Activated CD8-positive, alpha-beta memory T cell treated with anti-CD3 and anti-CD28 coated beads for 36 hours (primary cell): ENCODE measurements around the gene LRBA. TPM values are rescaled to one million over a fixed set of nuclear protein-coding genes. Genes with fewer than 3 reads are reported as not detected.
"Not testable (repeated sequence)": the region's sequence is repeated elsewhere in the genome, so short reads cannot be mapped to it uniquely, and the experiment has no call there.

Experiments used
- CTCF ChIA-PET: fragments of 350-600 bp; sonication (Branson Sonifier 250); formaldehyde crosslinking; loops from one replicate; lab custom pipeline; 2021; ENCODE audit warnings: antibody characterized with exemption; lab: Charles Lee
- POLR2A ChIA-PET: fragments of 350-600 bp; sonication (Branson Sonifier 250); formaldehyde crosslinking; loops from one replicate; lab custom pipeline; 2021; ENCODE audit warnings: antibody characterized with exemption; lab: Charles Lee
- total RNA-seq, 2 experiments: library from RNA; stranded (reverse); gene quantifications; one replicate each; pipeline ENCODE4 v1.2.3, GENCODE V29; 2021

Gene LRBA
- total RNA-seq, 2 experiments from 2014 or later, result 62.2 to 64.8 TPM

- CTCF ChIA-PET, result no interaction called here
- POLR2A ChIA-PET, result interaction anchor here (0.6 kb wide), 1 partner anchor 68 kb away, joined by 3 read pairs; no protein-coding TSS in a partner anchor
Observed at GRCh38 chr4:150514709-150515108, 500.4 kb downstream of the LRBA start.

- CTCF ChIA-PET, result no interaction called here
- POLR2A ChIA-PET, result no interaction called here
Observed at GRCh38 chr4:150510176-150510865, 504.8 kb downstream of the LRBA start.

- POLR2A ChIA-PET, CTCF ChIA-PET: not testable (repeated sequence)
Observed at GRCh38 chr4:150507656-150508055, 507.4 kb downstream of the LRBA start.

GRCh38 chr4:150501983-150502382, 513.1 kb downstream of the LRBA start:
- POLR2A ChIA-PET, result no interaction called here
- CTCF ChIA-PET, result no interaction called here

GRCh38 chr4:150501009-150501727, 513.9 kb downstream of the LRBA start:
- ChIA-PET CTCF (no interaction called here), POLR2A (no interaction called here)

GRCh38 chr4:150497612-150498011, 517.5 kb downstream of the LRBA start:
- ChIA-PET POLR2A (no interaction called here), CTCF (no interaction called here)

- CTCF ChIA-PET, result no interaction called here
Observed at GRCh38 chr4:150495550-150495949, 519.5 kb downstream of the LRBA start.

GRCh38 chr4:150493851-150494250, 521.2 kb downstream of the LRBA start:
- POLR2A ChIA-PET, result no interaction called here
- CTCF ChIA-PET, result no interaction called here

More at GRCh38 chr4:150495550-150495949, 519.5 kb downstream of the LRBA start:
- POLR2A ChIA-PET, result no interaction called here

- CTCF ChIA-PET, result interaction anchor here (0.6 kb wide), 1 partner anchor 110 kb away, joined by 3 read pairs; no protein-coding TSS in a partner anchor
- POLR2A ChIA-PET, result interaction anchor here (1.2 kb wide), 1 partner anchor 55 kb away, joined by 3 read pairs; no protein-coding TSS in a partner anchor
Observed at GRCh38 chr4:150491132-150492049, 523.7 kb downstream of the LRBA start.

- POLR2A ChIA-PET, result no interaction called here
- CTCF ChIA-PET, result interaction anchor here (0.7 kb wide), 1 partner anchor 34 kb away, joined by 3 read pairs; no protein-coding TSS in a partner anchor
Observed at GRCh38 chr4:150482581-150482980, 532.5 kb downstream of the LRBA start.

- CTCF ChIA-PET, result no interaction called here
- POLR2A ChIA-PET, result no interaction called here
Observed at GRCh38 chr4:150479657-150480056, 535.4 kb downstream of the LRBA start.

GRCh38 chr4:150477869-150478268, 537.2 kb downstream of the LRBA start:
- POLR2A ChIA-PET, result interaction anchor here (0.6 kb wide), 1 partner anchor 216 kb away, joined by 3 read pairs; no protein-coding TSS in a partner anchor
- CTCF ChIA-PET, result no interaction called here

- POLR2A ChIA-PET, result no interaction called here
- CTCF ChIA-PET, result no interaction called here
Observed at GRCh38 chr4:150476776-150477175, 538.3 kb downstream of the LRBA start.

- ChIA-PET CTCF (no interaction called here), POLR2A (no interaction called here)
Observed at GRCh38 chr4:150475763-150476162, 539.3 kb downstream of the LRBA start.

GRCh38 chr4:150464523-150464922, 550.6 kb downstream of the LRBA start:
- ChIA-PET CTCF (no interaction called here), POLR2A (no interaction called here)

GRCh38 chr4:150462743-150463142, 552.3 kb downstream of the LRBA start:
- CTCF ChIA-PET, result no interaction called here
- POLR2A ChIA-PET, result no interaction called here

- ChIA-PET POLR2A (no interaction called here), CTCF (no interaction called here)
Observed at GRCh38 chr4:150461957-150462356, 553.1 kb downstream of the LRBA start.

GRCh38 chr4:150457802-150458201, 557.3 kb downstream of the LRBA start:
- CTCF ChIA-PET, result no interaction called here
- POLR2A ChIA-PET, result no interaction called here

- POLR2A ChIA-PET, result no interaction called here
- CTCF ChIA-PET, result no interaction called here
Observed at GRCh38 chr4:150451883-150452282, 563.2 kb downstream of the LRBA start.

GRCh38 chr4:150447356-150447755, 567.7 kb downstream of the LRBA start:
- CTCF ChIA-PET, result interaction anchor here (1.3 kb wide), 1 partner anchor 35 kb away, joined by 3 read pairs; no protein-coding TSS in a partner anchor
- POLR2A ChIA-PET, result no interaction called here
